Liver (tissue), 3 donors: ENCODE data around the gene GSK3B.

Experiments used
- CTCF ChIP-seq: fragments of 150-350 bp; IDR thresholded peaks from 2 replicates; pipeline ENCODE4 v1.5.1; 2017; ENCODE audit warnings: improper control_type of control experiment, low read depth, low read length; ENCODE audit not compliant: missing input control
- FOXA1 ChIP-seq: IDR thresholded peaks from 2 replicates; pipeline ENCODE4 v1.6.1; 2016; ENCODE audit warnings: antibody characterized with exemption
- FOXA2 ChIP-seq: IDR thresholded peaks from 2 replicates; pipeline ENCODE4 v1.6.1; 2016; ENCODE audit warnings: antibody characterized with exemption
- GABPA ChIP-seq, 2 donors: IDR thresholded peaks in 1 of 2; conservative IDR thresholded peaks in 1 of 2; 2 replicates each; pipeline ENCODE4 v1.6.1; 2016; ENCODE audit warnings: antibody characterized with exemption in 2 of 2, mild to moderate bottlenecking in 1 of 2, moderate library complexity in 1 of 2
- MAX ChIP-seq: IDR thresholded peaks from 2 replicates; pipeline ENCODE4 v1.6.1; 2016; ENCODE audit warnings: antibody characterized with exemption
- NR2F2 ChIP-seq: IDR thresholded peaks from 2 replicates; pipeline ENCODE4 v1.6.1; 2016; ENCODE audit warnings: antibody characterized with exemption
- RAD21 ChIP-seq, 2 donors: IDR thresholded peaks; 2 replicates each; pipeline ENCODE4 v1.6.1; 2016; ENCODE audit warnings: antibody characterized with exemption in 2 of 2, mild to moderate bottlenecking in 2 of 2
- SP1 ChIP-seq: IDR thresholded peaks from 2 replicates; pipeline ENCODE4 v1.6.1; 2018; ENCODE audit warnings: antibody characterized with exemption, mild to moderate bottlenecking
- TAF1 ChIP-seq: conservative IDR thresholded peaks from 2 replicates; pipeline ENCODE4 v1.6.1; 2016; ENCODE audit warnings: antibody characterized with exemption, mild to moderate bottlenecking
- YY1 ChIP-seq: IDR thresholded peaks from 2 replicates; pipeline ENCODE4 v1.6.1; 2016; ENCODE audit warnings: antibody characterized with exemption, mild to moderate bottlenecking
- donor health status: healthy.
- donor health status: healthy.

- TF ChIP-seq MAX (peak; percentile 37), CTCF (no peak), SP1 (peak; percentile 84), GABPA (IDR thresholded peaks at IDR 0.05 in 1 of 2, conservative IDR thresholded peaks at IDR 0.05 in 1 of 2) (no peak), NR2F2 (no peak), TAF1 (peak; percentile 82), FOXA1 (no peak), YY1 (no peak), FOXA2 (no peak), RAD21 (IDR thresholded peaks at IDR 0.05) (peak; percentile 15 to 56)
Observed at GRCh38 chr3:119795849-119796248, 298.4 kb downstream of the GSK3B start.
